ENCODE measurements around the gene HSDL1.

- TF ChIP-seq CTCF (IDR thresholded peaks at IDR 0.05) (no peak), POLR2AphosphoS5 (IDR thresholded peaks at IDR 0.05) (no peak), EP300 (IDR thresholded peaks at IDR 0.05) (no peak)
These were observed 49.0 kb upstream of the HSDL1 start for GRCh38 chr16:84194018-84194417.
